ENCODE results near the gene SLC12A2. TPM values are rescaled to one million over a fixed set of nuclear protein-coding genes. Genes with fewer than 3 reads are reported as not detected.
A peak's percentile ranks its signal among the peaks of the same experiment; 100 is the strongest.

Gene SLC12A2
- total and polyA plus RNA-seq, 2 of the 4 experiments (the other 2 are of a cell fraction) = 5.6 to 30.3 TPM

- TF ChIP-seq USF2 (IDR thresholded peaks at IDR 0.05; ENCODE audit: low read depth, low read length) (no peak), MXI1 (IDR thresholded peaks at IDR 0.05; ENCODE audit: borderline replicate concordance, low read depth, low read length) (no peak)
These were observed 932 bp downstream of the SLC12A2 start (continued) for GRCh38 chr5:128084228-128085167.

GRCh38 chr5:128085413-128085812 lies 1.8 kb downstream of the SLC12A2 start:
- Histone ChIP-seq H4K91ac (ENCODE audit: insufficient read depth, low read depth, low read length) (no peak overlapping the region), H3K36me3 (ENCODE audit: control insufficient read depth, insufficient read depth, low read length) (no peaks in the 10 kb centered on the region), H3K9me1 (ENCODE audit: insufficient read depth, low read length) (no peaks in the 10 kb centered on the region), H3K56ac (ENCODE audit: extremely low read depth, insufficient read depth, low read length) (no peak overlapping the region), H3K9ac (ENCODE audit: low read depth, low read length) (no peak overlapping the region), H2AK9ac (replicated peaks; ENCODE audit: low read depth, low read length, poor library complexity) (no peak overlapping the region), H2BK15ac (ENCODE audit: low read depth, low read length) (no peak overlapping the region), H3K27ac (ENCODE audit: insufficient read depth, low read length) (no peak overlapping the region), H2BK120ac (ENCODE audit: low read depth, low read length) (no peak overlapping the region), H3K4ac (ENCODE audit: low read depth, low read length) (no peak overlapping the region), H3K18ac (ENCODE audit: low read depth, low read length) (no peak overlapping the region), H3K4me1 (ENCODE audit: control insufficient read depth, insufficient read depth, low read length) (no peaks in the 10 kb centered on the region), H3K4me3 (ENCODE audit: insufficient read depth, low read depth, low read length) (no peak overlapping the region), H4K8ac (ENCODE audit: low read depth in 2 of 2, low read length in 2 of 2) (no peak overlapping the region), H3K14ac (replicated peaks; ENCODE audit: low read depth, low read length) (no peak overlapping the region), H3K23ac (ENCODE audit: low read depth, low read length) (peak overlapping the region; percentile 48; the same call in 1 of the 2 replicates), H3K79me1 (ENCODE audit: low read depth in 1 of 2, low read length in 2 of 2) (peaks cover 18 to 42% of the 10 kb centered on the region in 2 experiments), H3K9me3 (ENCODE audit: control insufficient read depth, insufficient read depth, low read length) (no peaks in the 10 kb centered on the region), H4K20me1 (ENCODE audit: insufficient read depth, low read length) (no peaks in the 10 kb centered on the region; the same call in 1 of the 2 replicates), H4K5ac (ENCODE audit: low read depth, low read length) (no peak overlapping the region), H2BK20ac (ENCODE audit: low read depth, low read length) (no peak overlapping the region), H2AK5ac (ENCODE audit: low read depth, low read length) (no peak overlapping the region), H3K4me2 (ENCODE audit: low read depth, low read length) (peak overlapping the region; percentile 94; the same call in 1 of the 2 replicates), H2AFZ (replicated peaks; ENCODE audit: low read length, poor library complexity) (no peak overlapping the region), H3K27me3 (ENCODE audit: control insufficient read depth, insufficient read depth, low read length) (no peaks in the 10 kb centered on the region), H2BK5ac (ENCODE audit: low read depth, low read length, poor library complexity, severe bottlenecking) (no peak overlapping the region)
- ChIA-PET POLR2A (ENCODE audit: unreplicated experiment) (no interaction called here), CTCF (interaction anchor here (0.8 to 1.6 kb wide), 4 partner anchors 16 to 204 kb away, joined by 3 to 4 read pairs (median 4); no protein-coding TSS in a partner anchor)
- BruUV-seq (replicated peaks) = TSS peak; percentile 36
- intact Hi-C loops (cut with micrococcal nuclease) (loop anchor here (2.0 kb wide), 1 partner anchor 115 kb away; no protein-coding TSS in a partner anchor), dilution Hi-C loops (cut with HindIII; ENCODE audit: low sequenced_read_pairs, unreplicated experiment) (no loop called here), in situ Hi-C loops (cut with MboI; ENCODE audit: low sequenced_read_pairs) (loop anchor here (10.0 kb wide), 1 partner anchor 521 kb away; no protein-coding TSS in a partner anchor)
- 100% methylated on average over 1 of the region's 4 CpGs; no CpG with 5 or more reads in 1 of the 2 experiments for WGBS, 2 experiments (ENCODE audit: extremely low coverage in 2 of 2, insufficient read length in 1 of 2)
- DNase-seq = no peak
- no peak for ATAC-seq (ENCODE audit: low read depth)
- TF ChIP-seq POLR2A (IDR thresholded peaks at IDR 0.05; ENCODE audit: low read depth, low read length) (no peak), CTCF (conservative IDR thresholded peaks at IDR 0.05; ENCODE audit: low read depth, low read length) (no peak), NFE2L2 (IDR thresholded peaks at IDR 0.05; ENCODE audit: low read depth, low read length) (no peak), MXI1 (IDR thresholded peaks at IDR 0.05; ENCODE audit: borderline replicate concordance, low read depth, low read length) (no peak), FOS (IDR thresholded peaks at IDR 0.05; ENCODE audit: low read depth, low read length) (no peak), SMC3 (IDR thresholded peaks at IDR 0.05; ENCODE audit: low read depth, low read length) (no peak), ELK1 (IDR thresholded peaks at IDR 0.05; ENCODE audit: borderline replicate concordance, low read depth, low read length) (no peak), RAD21 (IDR thresholded peaks at IDR 0.05; ENCODE audit: low read length) (no peak), CHD1 (IDR thresholded peaks at IDR 0.05; ENCODE audit: low read depth, low read length) (no peak)

All from IMR-90 (cell line).